ENCODE measurements around the gene CTNNA3.

Gene CTNNA3

DNA sequence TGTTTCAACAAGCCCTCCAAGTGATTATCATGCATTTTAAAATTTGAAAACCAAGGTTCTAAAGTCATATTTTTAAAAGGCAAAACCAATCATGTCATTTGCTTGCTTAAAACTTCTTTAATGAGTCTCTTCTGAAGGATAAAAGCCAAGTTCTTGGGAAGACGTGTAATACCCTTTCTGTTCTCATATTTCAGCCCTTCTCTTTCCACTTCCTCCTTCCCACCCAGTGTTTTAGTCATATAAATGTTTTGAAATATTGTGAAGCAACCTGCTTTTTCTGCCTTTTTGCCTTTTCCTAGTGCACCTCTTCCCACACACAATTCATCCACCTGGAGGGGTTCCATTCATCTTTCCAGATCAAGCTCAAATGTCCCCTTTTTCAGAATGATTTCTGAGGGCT, 981.3 kb downstream of the CTNNA3 start:
- H3K27me3 ChIP-seq (ENCODE audit: control insufficient read depth, insufficient read depth, low read length): no peaks in the 10 kb centered on the region
- H3K36me3 ChIP-seq (ENCODE audit: control insufficient read depth, insufficient read depth, low read length): no peaks in the 10 kb centered on the region
- no peak overlapping the region for H3K4me3 ChIP-seq (ENCODE audit: low read length)
- H3K4me1 ChIP-seq (ENCODE audit: control insufficient read depth, insufficient read depth, low read length): no peaks in the 10 kb centered on the region
- H3K9me3 ChIP-seq (ENCODE audit: control insufficient read depth, low read length): no peaks in the 10 kb centered on the region
- H3K9ac ChIP-seq (ENCODE audit: low read length): no peak overlapping the region

DNA sequence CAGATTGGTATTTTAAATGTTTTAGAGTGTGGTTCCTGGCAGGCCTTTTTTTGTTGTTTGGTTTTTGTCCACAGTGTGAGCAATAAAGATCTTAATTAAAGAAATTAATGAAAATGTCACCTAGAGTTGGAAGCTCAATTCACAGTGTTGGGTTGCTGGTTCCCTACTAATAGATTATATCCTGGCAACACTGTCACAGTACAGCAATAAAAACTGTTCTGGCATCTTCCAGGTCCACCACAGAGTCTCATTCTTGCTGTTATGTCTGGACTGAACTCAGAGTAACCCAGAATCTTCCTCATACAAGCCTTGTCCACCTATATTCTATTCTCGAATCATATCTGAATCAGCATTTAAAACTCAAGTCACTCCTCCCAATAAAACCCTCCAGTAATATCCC, 982.6 kb downstream of the CTNNA3 start:
- no peak overlapping the region for H3K9ac ChIP-seq (ENCODE audit: low read length)
- H3K4me3 ChIP-seq (ENCODE audit: low read length): no peak overlapping the region
- H3K36me3 ChIP-seq (ENCODE audit: control insufficient read depth, insufficient read depth, low read length): no peaks in the 10 kb centered on the region
- no peaks in the 10 kb centered on the region for H3K9me3 ChIP-seq (ENCODE audit: control insufficient read depth, low read length)
- no peaks in the 10 kb centered on the region for H3K4me1 ChIP-seq (ENCODE audit: control insufficient read depth, insufficient read depth, low read length)
- no peaks in the 10 kb centered on the region for H3K27me3 ChIP-seq (ENCODE audit: control insufficient read depth, insufficient read depth, low read length)

DNA sequence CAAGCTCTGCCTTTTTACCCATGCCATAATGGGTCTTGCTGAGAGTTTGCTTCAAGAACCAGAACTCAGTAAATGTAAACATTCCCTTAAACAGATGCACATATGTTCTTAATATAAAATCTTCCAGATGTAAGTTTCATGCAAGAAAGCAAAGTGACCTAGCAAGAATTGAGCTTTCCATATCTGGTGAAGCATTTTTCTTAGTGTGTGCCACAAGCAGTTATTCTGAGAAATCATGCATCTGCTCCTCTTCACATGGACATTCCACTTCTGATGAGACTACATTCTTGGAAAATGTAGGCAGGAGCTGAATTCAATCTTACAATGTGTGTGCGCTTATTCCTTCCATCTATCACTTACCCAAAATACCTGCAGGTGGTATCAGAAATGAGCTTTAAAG, 997.9 kb downstream of the CTNNA3 start:
- Histone ChIP-seq H3K9ac (ENCODE audit: low read length) (no peak overlapping the region), H3K4me3 (ENCODE audit: low read length) (no peak overlapping the region), H3K27me3 (ENCODE audit: control insufficient read depth, insufficient read depth, low read length) (no peaks in the 10 kb centered on the region), H3K9me3 (ENCODE audit: control insufficient read depth, low read length) (no peaks in the 10 kb centered on the region), H3K4me1 (ENCODE audit: control insufficient read depth, insufficient read depth, low read length) (no peaks in the 10 kb centered on the region), H3K36me3 (ENCODE audit: control insufficient read depth, insufficient read depth, low read length) (no peaks in the 10 kb centered on the region)

DNA sequence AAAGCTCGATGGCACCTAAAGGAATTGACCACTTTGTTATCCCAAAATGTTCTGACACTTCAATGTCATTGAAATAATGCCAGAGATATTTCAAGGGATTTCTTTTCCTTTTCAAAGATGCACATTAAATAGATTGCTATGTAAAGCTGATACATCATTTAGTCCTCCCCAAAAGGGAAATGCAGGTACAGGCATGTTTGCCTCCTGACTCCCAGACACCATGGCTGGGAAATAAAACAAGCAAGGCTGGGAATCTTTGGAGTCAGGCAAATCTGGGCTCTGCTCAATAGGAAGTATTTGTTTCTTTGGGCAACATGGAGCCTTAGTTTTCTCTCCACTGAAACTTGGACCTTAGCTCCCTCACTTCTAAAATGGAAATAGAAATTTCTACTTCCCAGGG, 1000.9 kb downstream of the CTNNA3 start:
- Histone ChIP-seq H3K27me3 (ENCODE audit: control insufficient read depth, insufficient read depth, low read length) (no peaks in the 10 kb centered on the region), H3K9me3 (ENCODE audit: control insufficient read depth, low read length) (no peaks in the 10 kb centered on the region), H3K36me3 (ENCODE audit: control insufficient read depth, insufficient read depth, low read length) (no peaks in the 10 kb centered on the region), H3K4me3 (ENCODE audit: low read length) (no peak overlapping the region), H3K4me1 (ENCODE audit: control insufficient read depth, insufficient read depth, low read length) (no peaks in the 10 kb centered on the region), H3K9ac (ENCODE audit: low read length) (no peak overlapping the region)

DNA sequence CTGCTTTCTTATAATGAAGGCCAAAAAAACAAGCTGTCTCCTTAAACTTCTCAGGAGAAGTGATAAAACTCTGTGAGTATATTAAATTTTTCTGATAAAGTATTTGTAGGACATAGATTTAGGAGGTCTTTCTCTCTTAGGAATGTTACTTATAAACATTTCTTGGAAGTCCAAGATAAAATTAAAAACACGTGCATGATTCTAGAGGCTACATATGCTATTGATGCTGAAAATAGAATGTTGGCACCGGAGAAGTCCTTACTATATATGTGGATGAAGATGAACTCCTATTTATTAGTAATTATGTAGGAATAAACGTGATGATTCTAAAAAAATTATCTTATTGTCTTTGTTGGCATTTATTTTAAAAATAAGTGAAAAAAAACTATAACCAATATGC, 1011.4 kb downstream of the CTNNA3 start:
- H3K4me3 ChIP-seq (ENCODE audit: low read length): no peak overlapping the region
- no peaks in the 10 kb centered on the region for H3K4me1 ChIP-seq (ENCODE audit: control insufficient read depth, insufficient read depth, low read length)
- no peaks in the 10 kb centered on the region for H3K9me3 ChIP-seq (ENCODE audit: control insufficient read depth, low read length)
- no peak overlapping the region for H3K9ac ChIP-seq (ENCODE audit: low read length)
- no peaks in the 10 kb centered on the region for H3K36me3 ChIP-seq (ENCODE audit: control insufficient read depth, insufficient read depth, low read length)
- H3K27me3 ChIP-seq (ENCODE audit: control insufficient read depth, insufficient read depth, low read length): no peaks in the 10 kb centered on the region

DNA sequence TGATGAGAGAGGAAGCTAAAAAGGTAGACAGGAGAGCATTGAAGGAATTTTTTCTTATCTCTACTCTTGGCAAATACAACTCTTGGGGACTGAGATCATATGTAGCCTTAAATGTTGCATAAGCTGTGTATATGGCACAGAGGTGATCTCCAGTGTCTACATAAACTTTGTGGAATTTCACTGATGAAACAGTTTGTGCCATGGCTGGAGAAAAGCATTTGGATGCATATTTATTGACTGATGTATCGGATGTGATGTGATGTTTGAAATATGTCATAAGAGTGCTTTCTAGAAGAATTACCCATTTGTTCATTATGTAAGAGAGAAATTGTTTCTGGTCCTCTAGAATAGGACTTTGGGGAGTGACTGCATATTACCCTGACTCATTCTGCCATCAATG, 1015.1 kb downstream of the CTNNA3 start:
- Histone ChIP-seq H3K9me3 (ENCODE audit: control insufficient read depth, low read length) (no peaks in the 10 kb centered on the region), H3K4me3 (ENCODE audit: low read length) (no peak overlapping the region), H3K4me1 (ENCODE audit: control insufficient read depth, insufficient read depth, low read length) (no peaks in the 10 kb centered on the region)

DNA sequence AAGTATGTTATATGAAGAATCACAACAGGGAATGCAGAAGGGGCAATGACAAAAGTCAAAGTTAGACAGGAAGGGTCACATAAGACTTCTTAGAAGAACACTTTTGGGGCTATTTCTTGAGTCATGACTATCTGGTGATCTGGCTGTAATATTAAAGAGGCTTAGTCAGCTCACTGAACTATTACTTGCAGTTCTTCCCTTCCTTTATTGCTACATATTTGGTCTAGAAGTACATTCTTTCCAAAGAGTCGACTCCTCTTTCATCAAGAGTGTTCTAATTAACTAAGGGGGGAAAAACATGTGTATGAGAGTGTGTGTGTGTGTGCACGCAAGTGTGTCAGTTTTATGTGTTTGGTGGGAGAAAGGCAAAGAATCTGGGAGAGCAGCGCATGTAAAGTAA, 1017.5 kb downstream of the CTNNA3 start:
- H3K9me3 ChIP-seq (ENCODE audit: control insufficient read depth, low read length): no peaks in the 10 kb centered on the region
- H3K4me3 ChIP-seq (ENCODE audit: low read length): no peak overlapping the region
- H3K27me3 ChIP-seq (ENCODE audit: control insufficient read depth, insufficient read depth, low read length): no peaks in the 10 kb centered on the region

More for the DNA sequence above, 1015.1 kb downstream of the CTNNA3 start:
- H3K36me3 ChIP-seq (ENCODE audit: control insufficient read depth, insufficient read depth, low read length): no peaks in the 10 kb centered on the region
- no peaks in the 10 kb centered on the region for H3K27me3 ChIP-seq (ENCODE audit: control insufficient read depth, insufficient read depth, low read length)
- no peak overlapping the region for H3K9ac ChIP-seq (ENCODE audit: low read length)

DNA sequence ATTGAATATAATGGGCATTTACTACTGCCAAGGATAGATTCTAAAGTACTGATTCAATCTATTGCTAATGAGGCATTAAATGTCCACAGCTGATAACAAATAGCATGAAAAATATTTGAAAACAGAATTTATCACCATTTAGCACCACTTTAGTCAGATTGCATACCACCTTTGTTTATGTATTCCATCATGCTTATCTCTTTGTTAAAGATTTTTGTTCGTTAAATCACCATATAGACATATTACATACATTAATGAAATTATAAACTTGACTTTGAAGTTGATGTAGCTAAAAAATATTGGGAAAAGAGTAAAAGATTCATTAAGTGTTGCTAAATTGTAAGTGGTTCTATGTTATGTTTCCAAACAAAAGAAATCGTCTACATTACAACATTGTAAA, 1022.9 kb downstream of the CTNNA3 start:
- Histone ChIP-seq H3K9me3 (ENCODE audit: control insufficient read depth, low read length) (no peaks in the 10 kb centered on the region), H3K9ac (ENCODE audit: low read length) (no peak overlapping the region), H3K36me3 (ENCODE audit: control insufficient read depth, insufficient read depth, low read length) (no peaks in the 10 kb centered on the region)

More for the DNA sequence above, 1017.5 kb downstream of the CTNNA3 start:
- Histone ChIP-seq H3K9ac (ENCODE audit: low read length) (no peak overlapping the region), H3K36me3 (ENCODE audit: control insufficient read depth, insufficient read depth, low read length) (no peaks in the 10 kb centered on the region), H3K4me1 (ENCODE audit: control insufficient read depth, insufficient read depth, low read length) (no peaks in the 10 kb centered on the region)

DNA sequence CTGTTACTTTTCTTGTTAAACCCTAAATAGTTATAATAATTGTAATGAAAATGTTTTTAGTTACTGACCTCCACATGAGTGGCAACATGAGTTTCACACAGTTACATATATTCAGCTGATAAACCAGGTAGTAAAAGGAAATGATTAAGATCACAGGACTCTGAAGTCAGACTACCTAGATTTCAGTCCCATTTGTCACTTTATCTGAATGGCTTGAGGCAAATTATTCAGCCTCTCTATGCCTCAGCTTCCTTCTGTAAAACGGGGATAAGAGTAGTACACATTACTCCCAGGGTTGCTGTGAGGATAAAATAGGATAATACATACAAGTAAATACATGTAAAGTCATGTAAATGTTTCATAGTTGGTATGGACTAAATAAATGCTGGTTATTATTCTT, 1024.4 kb downstream of the CTNNA3 start:
- H3K4me3 ChIP-seq (ENCODE audit: low read length): no peak overlapping the region
- H3K9ac ChIP-seq (ENCODE audit: low read length): no peak overlapping the region
- no peaks in the 10 kb centered on the region for H3K27me3 ChIP-seq (ENCODE audit: control insufficient read depth, insufficient read depth, low read length)
- H3K36me3 ChIP-seq (ENCODE audit: control insufficient read depth, insufficient read depth, low read length): no peaks in the 10 kb centered on the region
- H3K4me1 ChIP-seq (ENCODE audit: control insufficient read depth, insufficient read depth, low read length): no peaks in the 10 kb centered on the region
- no peaks in the 10 kb centered on the region for H3K9me3 ChIP-seq (ENCODE audit: control insufficient read depth, low read length)

More for the DNA sequence above, 1022.9 kb downstream of the CTNNA3 start:
- Histone ChIP-seq H3K4me3 (ENCODE audit: low read length) (no peak overlapping the region), H3K4me1 (ENCODE audit: control insufficient read depth, insufficient read depth, low read length) (no peaks in the 10 kb centered on the region), H3K27me3 (ENCODE audit: control insufficient read depth, insufficient read depth, low read length) (no peaks in the 10 kb centered on the region)

DNA sequence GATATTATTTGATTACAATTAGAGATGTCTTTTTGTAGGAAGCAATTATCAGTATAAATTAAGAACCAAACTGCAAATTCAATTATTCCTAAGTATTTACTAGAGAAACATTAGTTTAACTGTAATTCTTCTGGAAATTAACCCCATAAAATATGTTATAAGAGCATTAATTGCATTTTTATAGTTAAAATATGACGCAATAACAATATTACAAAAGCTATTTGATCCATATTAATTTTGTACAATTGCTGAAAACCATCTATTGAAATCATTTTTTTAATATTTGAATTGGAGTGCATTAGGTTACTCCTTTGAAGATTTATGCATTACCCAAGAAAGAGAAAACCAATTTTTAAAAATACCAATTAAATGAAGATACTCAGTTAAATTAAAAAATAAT, 1024.9 kb downstream of the CTNNA3 start:
- Histone ChIP-seq H3K36me3 (ENCODE audit: control insufficient read depth, insufficient read depth, low read length) (no peaks in the 10 kb centered on the region), H3K27me3 (ENCODE audit: control insufficient read depth, insufficient read depth, low read length) (no peaks in the 10 kb centered on the region), H3K9ac (ENCODE audit: low read length) (no peak overlapping the region), H3K4me1 (ENCODE audit: control insufficient read depth, insufficient read depth, low read length) (no peaks in the 10 kb centered on the region), H3K4me3 (ENCODE audit: low read length) (no peak overlapping the region), H3K9me3 (ENCODE audit: control insufficient read depth, low read length) (no peaks in the 10 kb centered on the region)

DNA sequence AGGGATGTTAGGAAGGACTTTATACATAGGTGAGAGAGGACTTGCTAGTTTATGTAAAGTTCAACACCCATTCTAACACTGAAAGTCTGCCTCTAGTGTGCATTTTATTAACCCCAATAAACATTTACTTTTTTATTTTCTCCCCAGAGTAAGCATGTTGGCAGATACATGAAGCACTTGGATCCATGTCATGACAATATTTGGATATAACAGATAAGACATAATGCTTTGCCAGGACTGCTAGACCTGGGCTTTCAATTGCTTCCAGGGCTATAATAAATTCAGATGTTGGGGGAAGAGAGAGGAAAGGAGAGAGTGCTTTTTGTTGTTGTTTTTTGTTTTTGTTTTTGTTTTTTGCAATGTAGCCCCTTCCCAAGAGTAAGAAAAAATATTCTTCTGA, 1039.5 kb downstream of the CTNNA3 start:
- Histone ChIP-seq H3K4me1 (ENCODE audit: control insufficient read depth, insufficient read depth, low read length) (no peaks in the 10 kb centered on the region), H3K9me3 (ENCODE audit: control insufficient read depth, low read length) (no peaks in the 10 kb centered on the region), H3K9ac (ENCODE audit: low read length) (no peak overlapping the region), H3K36me3 (ENCODE audit: control insufficient read depth, insufficient read depth, low read length) (no peaks in the 10 kb centered on the region), H3K4me3 (ENCODE audit: low read length) (no peak overlapping the region), H3K27me3 (ENCODE audit: control insufficient read depth, insufficient read depth, low read length) (no peaks in the 10 kb centered on the region)

DNA sequence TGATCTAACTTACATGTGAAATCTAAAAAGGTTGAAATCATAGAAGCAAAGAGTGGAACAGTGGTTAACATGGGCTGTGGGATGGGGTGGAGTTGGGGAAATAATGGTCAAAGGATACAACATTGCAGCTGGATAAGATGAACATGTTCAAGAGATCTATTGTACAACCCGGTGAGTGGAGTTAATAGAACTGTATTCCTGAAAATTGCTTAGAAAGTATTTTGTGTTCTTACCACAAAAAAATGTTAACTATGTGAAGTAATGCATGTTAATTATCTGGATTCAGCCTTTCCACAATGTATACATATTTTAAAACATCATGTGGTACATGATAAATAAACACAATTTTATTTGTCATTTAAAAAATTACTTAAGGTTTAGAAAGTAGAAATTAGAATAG, 1041.1 kb downstream of the CTNNA3 start:
- H3K9me3 ChIP-seq (ENCODE audit: control insufficient read depth, low read length): no peaks in the 10 kb centered on the region
- H3K36me3 ChIP-seq (ENCODE audit: control insufficient read depth, insufficient read depth, low read length): no peaks in the 10 kb centered on the region
- H3K27me3 ChIP-seq (ENCODE audit: control insufficient read depth, insufficient read depth, low read length): no peaks in the 10 kb centered on the region
- H3K4me1 ChIP-seq (ENCODE audit: control insufficient read depth, insufficient read depth, low read length): no peaks in the 10 kb centered on the region
- H3K9ac ChIP-seq (ENCODE audit: low read length): no peak overlapping the region
- no peak overlapping the region for H3K4me3 ChIP-seq (ENCODE audit: low read length)

DNA sequence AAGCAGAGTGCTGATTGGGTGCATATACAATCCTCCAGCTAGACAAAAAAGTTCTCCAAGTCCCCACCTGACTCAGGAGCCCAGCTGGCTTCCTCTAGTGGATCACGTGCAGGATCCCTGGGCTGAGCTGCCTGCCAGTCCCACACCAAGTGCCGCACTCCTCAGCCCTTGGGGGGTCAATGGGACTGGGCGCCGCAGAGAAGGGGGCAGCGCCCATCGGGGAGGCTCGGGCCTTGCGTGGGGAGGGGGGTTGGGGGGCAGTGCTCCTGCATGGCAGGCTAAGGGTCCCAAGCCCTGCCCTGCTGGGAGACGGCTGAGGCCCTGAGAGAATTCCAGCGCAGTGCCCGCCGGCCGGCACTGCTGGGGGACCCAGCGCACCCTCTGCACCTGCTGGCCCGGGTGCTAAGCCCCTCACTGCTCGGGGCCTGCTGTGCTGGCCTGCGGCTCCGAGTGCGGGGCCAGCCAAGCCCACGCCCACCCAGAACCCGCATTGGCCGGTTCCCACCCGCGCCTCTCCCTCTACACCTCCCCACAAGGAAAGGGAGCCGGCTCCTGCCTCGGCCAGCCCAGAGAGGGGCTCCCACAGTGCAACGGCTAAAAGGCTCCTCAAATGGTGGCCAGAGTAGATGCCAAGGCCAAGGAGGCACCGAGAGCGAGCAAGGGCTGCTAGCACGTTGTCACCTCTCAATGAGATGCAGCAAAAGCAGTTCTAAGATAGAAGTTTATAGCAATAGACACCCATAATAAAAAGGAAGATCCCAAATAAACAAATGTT, 1044.5 kb downstream of the CTNNA3 start:
- H3K27me3 ChIP-seq (ENCODE audit: control insufficient read depth, insufficient read depth, low read length): no peaks in the 10 kb centered on the region
- no peak overlapping the region for H3K9ac ChIP-seq (ENCODE audit: low read length)
- H3K4me3 ChIP-seq (ENCODE audit: low read length): no peak overlapping the region
- no peaks in the 10 kb centered on the region for H3K4me1 ChIP-seq (ENCODE audit: control insufficient read depth, insufficient read depth, low read length)
- H3K9me3 ChIP-seq (ENCODE audit: control insufficient read depth, low read length): no peaks in the 10 kb centered on the region
- H3K36me3 ChIP-seq (ENCODE audit: control insufficient read depth, insufficient read depth, low read length): no peaks in the 10 kb centered on the region
